ENCODE measurements around the gene UGT2A3.
"Not testable (repeated sequence)": the region's sequence is repeated elsewhere in the genome, so short reads cannot be mapped to it uniquely, and the experiment has no call there.

UGT2A3 gene

DNA sequence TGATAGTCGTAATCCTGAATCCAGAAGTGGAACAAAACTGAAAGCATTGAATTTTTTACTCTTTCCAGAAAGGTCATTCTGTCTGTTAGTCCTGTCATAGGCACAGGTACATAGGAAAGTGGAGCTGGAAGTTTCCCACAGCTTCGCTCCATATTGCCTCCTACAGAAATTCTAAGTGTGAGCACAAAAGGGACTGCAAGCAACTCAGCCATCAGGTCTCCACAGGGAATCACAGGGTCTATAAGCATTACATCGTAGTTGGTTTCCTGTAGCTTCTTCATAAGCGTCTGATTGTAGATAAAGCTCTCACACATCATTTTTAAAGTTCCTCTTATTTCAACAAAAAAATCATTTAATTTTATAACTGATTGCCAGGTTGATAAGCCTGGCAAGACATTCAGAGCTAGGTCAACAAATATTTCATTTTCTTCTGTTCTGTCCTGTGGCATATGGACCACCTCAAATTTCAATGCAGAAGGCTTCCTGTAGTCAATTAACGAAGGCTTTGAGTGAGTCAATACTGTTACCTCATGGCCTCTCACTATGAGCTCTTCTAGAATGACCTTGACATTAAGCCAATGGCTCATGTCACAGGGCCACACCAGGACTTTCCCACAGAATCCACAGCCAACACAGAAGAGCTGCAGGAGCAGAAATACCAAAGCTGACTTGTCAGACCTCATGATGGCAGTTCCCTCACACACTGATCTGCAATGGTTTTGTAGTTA, at the start of gene UGT2A3:
Gene UGT2A3 (minus strand): TSS at position 727 of the 728 bp plus-strand sequence. CDS start 44 bp downstream, at position 683.
- DNase-seq (ENCODE audit: low read depth in 4 of 4, low spot score in 1 of 4): no peak

DNA sequence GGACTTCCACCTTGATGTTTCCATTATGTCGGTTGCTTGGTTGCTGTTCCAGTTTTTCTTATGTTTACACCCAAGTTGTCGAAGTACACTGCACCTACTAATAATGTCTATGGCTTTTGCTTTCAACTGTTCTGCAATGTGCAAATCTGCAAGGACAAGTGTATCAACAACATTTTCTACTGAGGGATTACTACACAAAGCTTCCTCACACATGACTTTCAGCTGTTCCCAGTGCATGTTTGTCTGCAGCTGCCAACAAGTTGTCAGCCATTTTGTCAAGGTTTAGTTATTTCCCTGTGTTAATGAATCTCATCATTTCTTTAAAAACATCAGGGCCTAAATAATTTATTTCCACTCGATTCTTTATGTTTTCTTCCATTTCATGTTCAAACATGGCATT, 45.4 kb upstream of the UGT2A3 start:
- no peak for DNase-seq (ENCODE audit: low read depth in 4 of 4, low spot score in 1 of 4)

- DNase-seq (ENCODE audit: low read depth in 4 of 4, low spot score in 1 of 4): no peak
These were observed 43.7 kb upstream of the UGT2A3 start for GRCh38 chr4:68995292-68995691.

DNA sequence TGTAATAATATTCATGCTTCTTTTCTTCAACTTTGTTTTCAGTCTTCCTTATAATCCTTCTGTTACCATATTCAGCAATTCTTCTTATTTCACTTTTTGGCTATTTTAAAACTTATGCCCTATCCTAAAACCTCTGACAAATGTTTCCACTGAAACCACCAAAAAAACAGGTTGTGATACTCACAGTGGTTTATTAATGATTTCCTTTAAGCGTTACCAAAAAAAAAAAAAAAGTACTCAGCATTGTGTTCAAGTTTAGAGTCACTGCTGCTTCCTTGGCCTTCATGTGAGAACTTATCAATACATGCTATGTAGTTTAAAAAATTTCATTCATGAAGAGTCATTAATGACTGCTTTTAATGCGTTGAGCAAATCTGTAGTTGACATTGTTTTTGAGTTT, 35.4 kb upstream of the UGT2A3 start:
- no peak for DNase-seq (ENCODE audit: low read depth in 4 of 4, low spot score in 1 of 4)

DNA sequence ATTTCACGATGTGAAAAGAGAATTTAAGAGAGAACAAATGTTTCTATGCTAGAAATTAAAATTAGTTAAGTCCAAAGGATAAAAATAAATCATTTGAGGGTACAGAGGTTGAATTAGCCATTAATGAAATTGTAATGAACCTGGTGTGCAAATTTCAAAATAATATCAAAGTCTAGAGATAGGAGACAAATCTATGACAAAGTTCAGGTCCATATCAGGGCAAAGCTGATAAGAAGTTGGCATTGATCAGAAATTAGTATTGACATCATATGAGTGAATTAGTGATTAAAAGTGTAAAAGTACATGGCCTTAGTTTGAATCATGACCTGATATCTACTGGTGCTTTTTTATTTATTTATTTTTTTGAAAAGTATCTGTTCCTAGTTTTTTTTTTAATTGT, 33.8 kb upstream of the UGT2A3 start:
- no peak for DNase-seq (ENCODE audit: low read depth in 4 of 4, low spot score in 1 of 4)

- DNase-seq (ENCODE audit: low read depth in 4 of 4, low spot score in 1 of 4): no peak
These were observed 33.3 kb upstream of the UGT2A3 start for GRCh38 chr4:68984947-68985346.

DNA sequence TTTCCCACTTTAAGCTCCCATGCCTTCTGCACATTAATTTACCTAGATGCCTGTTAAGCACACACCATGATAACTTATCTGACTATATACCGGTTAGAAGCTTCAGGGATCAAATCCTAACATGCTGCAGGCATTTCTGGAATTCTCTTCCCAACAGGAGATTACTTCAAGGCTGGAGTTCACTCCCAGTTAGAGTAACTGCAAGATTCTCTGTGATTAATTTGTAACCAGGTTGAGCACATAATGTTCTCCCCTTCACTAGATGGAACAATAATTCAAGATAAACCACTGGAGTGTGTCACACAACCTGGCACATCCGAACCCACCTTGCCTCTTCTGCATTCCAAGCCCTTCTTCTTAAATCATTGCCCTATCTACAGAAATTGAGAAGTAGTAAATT, 11.8 kb upstream of the UGT2A3 start:
- no peak for DNase-seq (ENCODE audit: low read depth in 4 of 4, low spot score in 1 of 4)

- no peak for DNase-seq (ENCODE audit: low read depth in 4 of 4, low spot score in 1 of 4)
These were observed 11.3 kb upstream of the UGT2A3 start for GRCh38 chr4:68962868-68963267.

DNA sequence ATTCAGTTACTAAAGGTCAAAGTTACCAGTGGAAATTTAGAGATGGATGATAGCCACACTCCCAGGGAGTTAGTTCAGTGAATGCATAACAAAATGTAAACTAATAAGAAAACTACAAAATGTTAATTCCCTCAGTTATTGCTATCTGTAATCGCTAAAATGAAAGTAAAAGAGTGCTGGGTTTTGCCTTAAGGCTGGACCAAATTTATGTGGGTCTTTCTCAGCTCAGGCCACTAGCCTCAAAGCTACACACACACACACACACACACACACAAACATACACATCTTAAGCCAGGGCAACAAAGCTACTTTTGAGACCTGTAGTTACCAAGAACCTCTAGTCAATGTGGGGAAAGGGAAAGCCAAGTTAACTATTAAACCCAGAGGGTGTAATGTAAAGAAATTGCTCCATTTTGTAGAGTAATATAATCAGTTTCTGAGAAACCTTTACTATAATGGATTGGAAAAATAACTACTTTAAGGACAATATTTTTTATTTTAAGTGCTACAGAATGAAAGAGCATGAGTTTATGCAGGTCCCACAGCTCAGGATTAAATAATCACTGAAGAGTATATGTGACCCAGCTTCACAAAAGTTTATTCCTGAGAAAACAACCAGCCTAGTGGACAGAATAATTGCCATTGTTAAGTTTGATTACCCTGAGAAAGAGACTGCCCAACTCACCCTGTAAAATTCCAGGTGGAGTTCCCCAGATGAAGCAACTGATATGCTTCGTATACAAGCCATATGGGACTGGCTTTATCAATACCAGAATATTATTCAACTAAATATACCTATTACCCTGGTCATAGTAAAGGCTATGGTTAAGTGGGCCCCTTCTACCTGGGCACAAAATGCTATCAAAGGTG, 8.9 kb upstream of the UGT2A3 start:
- no peak for DNase-seq (ENCODE audit: low read depth in 4 of 4, low spot score in 1 of 4)

DNA sequence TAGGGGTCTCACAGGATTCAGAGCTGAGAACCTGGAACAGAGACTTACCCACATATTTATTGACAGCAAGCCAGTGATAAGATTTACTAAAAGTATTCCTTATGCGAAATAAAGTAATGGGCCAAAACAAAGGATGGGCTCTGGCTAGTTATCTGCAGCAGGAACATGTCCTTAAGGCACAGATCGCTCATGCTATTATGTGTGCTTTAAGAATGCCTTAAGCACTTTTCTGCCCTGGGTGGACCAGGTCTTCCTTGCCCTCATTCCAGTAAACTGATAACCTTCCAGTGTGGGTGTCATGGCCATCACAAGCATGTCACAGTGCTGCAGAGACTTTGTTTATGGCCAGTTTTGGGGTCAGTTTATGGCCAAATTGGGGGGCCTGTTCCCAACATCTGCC, 7.5 kb upstream of the UGT2A3 start:
- not testable (repeated sequence) for DNase-seq (ENCODE audit: low read depth in 4 of 4, low spot score in 1 of 4)

DNA sequence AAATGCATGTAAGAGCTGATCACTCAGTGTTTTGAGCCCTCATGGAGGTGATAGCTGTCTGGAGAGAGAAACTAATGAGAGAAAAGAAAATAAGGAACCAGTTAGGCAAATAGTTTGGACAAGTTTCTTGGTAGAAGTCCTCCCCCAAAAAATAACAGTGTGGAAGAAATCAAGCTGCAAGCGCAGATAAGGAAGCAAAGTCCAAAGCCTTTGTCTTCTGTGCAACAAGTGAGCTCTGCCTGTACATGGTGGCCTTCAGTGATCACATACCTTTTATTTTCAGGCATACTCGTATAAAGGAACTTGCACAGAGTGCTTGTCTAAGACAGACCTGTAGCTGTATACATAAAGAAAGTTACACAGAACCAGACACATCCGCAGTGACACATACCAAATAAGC, 2.5 kb upstream of the UGT2A3 start:
- no peak for DNase-seq (ENCODE audit: low read depth in 4 of 4, low spot score in 1 of 4)

DNA sequence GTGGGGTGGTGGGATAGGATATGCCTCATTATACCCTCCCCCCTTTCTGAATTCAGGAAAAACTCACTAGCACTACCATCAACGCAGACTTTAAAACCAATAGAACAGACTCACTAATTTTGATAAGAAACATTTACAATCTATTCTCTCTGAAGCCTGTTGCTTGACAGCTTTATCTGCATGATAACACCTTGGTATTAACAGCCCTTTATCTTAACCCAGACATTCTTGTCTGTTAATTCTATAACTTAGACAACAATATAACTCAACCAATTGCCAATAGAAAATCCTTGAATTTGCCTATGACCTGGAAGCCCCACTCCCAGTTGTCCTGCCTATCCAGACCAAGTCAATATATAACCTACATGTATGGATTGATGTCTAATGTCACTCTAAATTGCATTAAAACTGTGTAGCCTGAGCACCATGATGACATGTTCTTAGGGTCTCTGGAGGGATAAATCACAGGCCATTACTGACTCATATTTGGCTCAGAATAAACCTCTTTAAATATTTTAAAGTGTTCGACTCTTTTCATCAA, 1.5 kb upstream of the UGT2A3 start:
- DNase-seq (ENCODE audit: low read depth in 4 of 4, low spot score in 1 of 4): no peak

- no peak for DNase-seq (ENCODE audit: low read depth in 4 of 4, low spot score in 1 of 4)
These were observed 392 bp upstream of the UGT2A3 start for GRCh38 chr4:68951806-68952585.

GRCh38 chr4:68950033-68950432, 1.6 kb downstream of the UGT2A3 start:
- no peak for DNase-seq (ENCODE audit: low read depth in 4 of 4, low spot score in 1 of 4)

- DNase-seq (ENCODE audit: low read depth in 4 of 4, low spot score in 1 of 4): no peak
These were observed 2.6 kb downstream of the UGT2A3 start for GRCh38 chr4:68948985-68949384.

- DNase-seq (ENCODE audit: low read depth in 4 of 4, low spot score in 1 of 4): no peak
These were observed 3.4 kb downstream of the UGT2A3 start for GRCh38 chr4:68948044-68948743.

DNA sequence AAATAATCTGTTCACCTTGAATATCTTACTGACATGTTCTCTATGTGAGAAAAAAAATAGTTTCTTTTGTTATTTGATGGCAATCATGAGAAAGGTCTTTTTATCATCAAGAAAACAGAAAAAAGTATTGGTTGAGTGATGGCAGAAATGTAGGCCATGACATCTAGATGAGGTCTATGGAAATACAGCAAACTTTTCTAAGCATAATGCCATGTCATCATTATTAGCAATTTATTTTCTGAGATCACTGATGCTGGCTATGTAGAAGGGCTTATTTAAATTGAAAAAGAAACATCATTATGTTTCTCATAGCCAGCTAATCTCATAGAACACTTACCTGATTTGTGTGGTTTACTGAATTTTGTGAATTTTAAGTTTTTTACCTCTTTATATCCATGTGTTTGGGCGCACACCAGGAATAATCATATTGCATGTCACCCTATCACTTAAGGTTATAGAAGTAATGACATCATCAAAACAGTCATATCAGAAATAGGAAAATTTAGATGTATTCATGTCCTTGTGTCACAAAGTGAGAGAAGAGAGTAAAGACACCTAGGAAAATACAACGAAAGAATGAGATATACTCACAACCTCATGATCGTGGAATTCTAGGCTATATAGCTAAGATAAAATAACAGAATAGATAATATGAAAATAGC, 22.4 kb downstream of the UGT2A3 start:
- no peak for DNase-seq (ENCODE audit: low read depth in 4 of 4, low spot score in 1 of 4)

- no peak for DNase-seq (ENCODE audit: low read depth in 4 of 4, low spot score in 1 of 4)
These were observed 24.4 kb downstream of the UGT2A3 start for GRCh38 chr4:68927165-68927564.

DNA sequence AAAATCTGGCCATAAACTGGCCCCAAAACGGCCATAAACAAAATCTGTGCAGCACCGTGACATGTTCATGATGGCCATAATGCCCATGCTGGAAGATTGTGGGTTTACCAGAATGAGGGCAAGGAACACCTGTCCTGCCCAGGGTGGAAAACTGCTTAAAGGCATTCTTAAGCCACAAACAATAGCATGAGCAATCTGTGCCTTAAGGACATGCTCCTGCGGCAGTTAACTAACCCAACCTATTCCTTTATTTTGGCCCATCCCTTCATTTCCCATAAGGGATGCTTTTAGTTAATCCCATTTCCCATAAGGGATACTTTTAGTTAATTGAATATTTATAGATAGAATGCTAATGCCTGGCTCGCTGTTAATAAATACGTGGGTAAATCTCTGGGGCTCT, 29.4 kb downstream of the UGT2A3 start:
- DNase-seq (ENCODE audit: low read depth in 4 of 4, low spot score in 1 of 4): not testable (repeated sequence)

- no peak for DNase-seq (ENCODE audit: low read depth in 4 of 4, low spot score in 1 of 4)
These were observed 30.6 kb downstream of the UGT2A3 start for GRCh38 chr4:68921051-68921450.

Data from stimulated activated CD4-positive, alpha-beta T cell treated with anti-CD3 and anti-CD28 coated beads, Interleukin-1b, Interleukin-23, amount 100 ng/mL, for 24 hours (primary cell).